Measurements from ENCODE around the gene HDAC9.

HDAC9 gene

DNA sequence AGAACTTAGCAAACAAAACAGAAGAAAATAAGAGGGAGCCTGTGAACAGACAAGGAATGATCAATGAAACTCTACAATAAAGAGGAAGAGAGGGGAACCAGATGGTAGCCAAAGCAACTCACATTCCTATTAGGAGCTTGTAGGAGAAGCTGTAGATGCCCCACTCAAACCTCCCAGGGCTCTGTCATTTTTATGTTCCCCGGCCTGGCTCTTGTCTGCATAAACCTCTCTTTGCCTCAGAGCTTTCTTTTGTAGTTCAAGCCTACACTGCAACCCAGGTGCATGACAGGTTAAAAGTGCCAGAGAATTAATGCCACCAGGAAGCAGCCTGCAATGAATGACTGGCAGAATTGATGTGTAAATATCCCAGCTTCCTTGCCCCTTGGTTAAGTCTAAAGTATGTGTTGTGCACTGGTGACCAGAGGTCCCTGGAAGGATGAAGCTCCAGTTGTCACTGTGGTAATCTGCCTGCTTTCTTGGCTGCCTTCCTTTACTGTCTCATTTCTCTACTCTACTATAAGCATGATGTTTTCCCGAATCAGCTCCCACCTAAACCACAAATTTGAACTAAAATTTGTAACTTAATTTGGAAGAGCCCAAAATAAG lies 40.4 kb downstream of the HDAC9 start:
- no peaks in the 10 kb centered on the region for H3K9me2 ChIP-seq (replicated peaks; ENCODE audit: low read depth, low read length)
- H4K20me1 ChIP-seq (ENCODE audit: insufficient read depth, low read length, poor library complexity, severe bottlenecking), result no peaks in the 10 kb centered on the region
- H3K9ac ChIP-seq (ENCODE audit: low read depth, low read length, poor library complexity, severe bottlenecking), result no peak overlapping the region
- no peaks in the 10 kb centered on the region for H3K27me3 ChIP-seq (ENCODE audit: insufficient read depth, low read length, poor library complexity, severe bottlenecking)
- TF ChIP-seq EZH2phosphoT487 (IDR thresholded peaks at IDR 0.05; ENCODE audit: borderline replicate concordance), result no peak
- TF ChIP-seq, protein P1, sequence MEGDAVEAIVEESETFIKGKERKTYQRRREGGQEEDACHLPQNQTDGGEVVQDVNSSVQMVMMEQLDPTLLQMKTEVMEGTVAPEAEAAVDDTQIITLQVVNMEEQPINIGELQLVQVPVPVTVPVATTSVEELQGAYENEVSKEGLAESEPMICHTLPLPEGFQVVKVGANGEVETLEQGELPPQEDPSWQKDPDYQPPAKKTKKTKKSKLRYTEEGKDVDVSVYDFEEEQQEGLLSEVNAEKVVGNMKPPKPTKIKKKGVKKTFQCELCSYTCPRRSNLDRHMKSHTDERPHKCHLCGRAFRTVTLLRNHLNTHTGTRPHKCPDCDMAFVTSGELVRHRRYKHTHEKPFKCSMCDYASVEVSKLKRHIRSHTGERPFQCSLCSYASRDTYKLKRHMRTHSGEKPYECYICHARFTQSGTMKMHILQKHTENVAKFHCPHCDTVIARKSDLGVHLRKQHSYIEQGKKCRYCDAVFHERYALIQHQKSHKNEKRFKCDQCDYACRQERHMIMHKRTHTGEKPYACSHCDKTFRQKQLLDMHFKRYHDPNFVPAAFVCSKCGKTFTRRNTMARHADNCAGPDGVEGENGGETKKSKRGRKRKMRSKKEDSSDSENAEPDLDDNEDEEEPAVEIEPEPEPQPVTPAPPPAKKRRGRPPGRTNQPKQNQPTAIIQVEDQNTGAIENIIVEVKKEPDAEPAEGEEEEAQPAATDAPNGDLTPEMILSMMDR (conservative IDR thresholded peaks at IDR 0.05; ENCODE audit: low read length), result no peak
- H3K79me2 ChIP-seq (ENCODE audit: insufficient read depth, low read length), result peaks cover 15% of the 10 kb centered on the region
- no peaks in the 10 kb centered on the region for H3K36me3 ChIP-seq (ENCODE audit: insufficient read depth, low read length)
- H3F3A ChIP-seq (ENCODE audit: low read depth), result no peaks in the 10 kb centered on the region
- H2AFZ ChIP-seq (ENCODE audit: low read length), result no peak overlapping the region
- peaks cover 12% of the 10 kb centered on the region for H3K4me1 ChIP-seq (ENCODE audit: insufficient read depth, low read length, poor library complexity, severe bottlenecking)
- no peaks in the 10 kb centered on the region for H3K9me3 ChIP-seq (ENCODE audit: insufficient read depth, low read depth, low read length)
- H3K4me3 ChIP-seq (ENCODE audit: low read length, poor library complexity, severe bottlenecking), result no peak overlapping the region
- no peak overlapping the region for H3K4me2 ChIP-seq (ENCODE audit: low read depth, low read length, poor library complexity, severe bottlenecking)

DNA sequence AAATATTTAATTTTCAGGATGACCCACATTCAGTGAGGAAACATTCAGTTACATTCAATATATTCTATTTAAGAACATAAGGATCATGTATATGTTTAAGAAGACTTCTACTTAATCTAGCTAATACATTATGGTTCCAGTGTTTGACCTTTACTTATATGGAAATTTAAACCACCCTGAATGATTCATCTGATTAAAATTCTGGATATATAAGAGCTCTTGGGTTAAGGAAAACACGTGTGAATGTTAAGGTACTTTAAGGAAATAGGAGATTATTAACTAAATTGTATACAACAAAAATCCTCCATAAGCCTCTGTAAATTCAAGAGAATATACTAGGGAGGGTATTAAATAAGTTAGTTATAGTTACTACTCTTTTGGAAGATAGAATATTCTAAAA lies 40.9 kb downstream of the HDAC9 start:
- H3K4me2 ChIP-seq (ENCODE audit: low read depth, low read length, poor library complexity, severe bottlenecking), result no peak overlapping the region
- no peaks in the 10 kb centered on the region for H3K9me3 ChIP-seq (ENCODE audit: insufficient read depth, low read depth, low read length)
- no peaks in the 10 kb centered on the region for H3F3A ChIP-seq (ENCODE audit: low read depth)
- no peaks in the 10 kb centered on the region for H3K9me2 ChIP-seq (replicated peaks; ENCODE audit: low read depth, low read length)
- peaks cover 15% of the 10 kb centered on the region for H3K79me2 ChIP-seq (ENCODE audit: insufficient read depth, low read length)
- TF ChIP-seq, protein P1 (conservative IDR thresholded peaks at IDR 0.05; ENCODE audit: low read length), result no peak
- no peak for TF ChIP-seq EZH2phosphoT487 (IDR thresholded peaks at IDR 0.05; ENCODE audit: borderline replicate concordance)
- H3K36me3 ChIP-seq (ENCODE audit: insufficient read depth, low read length), result no peaks in the 10 kb centered on the region
- peaks cover 12% of the 10 kb centered on the region for H3K4me1 ChIP-seq (ENCODE audit: insufficient read depth, low read length, poor library complexity, severe bottlenecking)
- no peak overlapping the region for H3K4me3 ChIP-seq (ENCODE audit: low read length, poor library complexity, severe bottlenecking)
- no peak overlapping the region for H3K9ac ChIP-seq (ENCODE audit: low read depth, low read length, poor library complexity, severe bottlenecking)
- no peaks in the 10 kb centered on the region for H3K27me3 ChIP-seq (ENCODE audit: insufficient read depth, low read length, poor library complexity, severe bottlenecking)
- H4K20me1 ChIP-seq (ENCODE audit: insufficient read depth, low read length, poor library complexity, severe bottlenecking), result no peaks in the 10 kb centered on the region
- H2AFZ ChIP-seq (ENCODE audit: low read length), result no peak overlapping the region

DNA sequence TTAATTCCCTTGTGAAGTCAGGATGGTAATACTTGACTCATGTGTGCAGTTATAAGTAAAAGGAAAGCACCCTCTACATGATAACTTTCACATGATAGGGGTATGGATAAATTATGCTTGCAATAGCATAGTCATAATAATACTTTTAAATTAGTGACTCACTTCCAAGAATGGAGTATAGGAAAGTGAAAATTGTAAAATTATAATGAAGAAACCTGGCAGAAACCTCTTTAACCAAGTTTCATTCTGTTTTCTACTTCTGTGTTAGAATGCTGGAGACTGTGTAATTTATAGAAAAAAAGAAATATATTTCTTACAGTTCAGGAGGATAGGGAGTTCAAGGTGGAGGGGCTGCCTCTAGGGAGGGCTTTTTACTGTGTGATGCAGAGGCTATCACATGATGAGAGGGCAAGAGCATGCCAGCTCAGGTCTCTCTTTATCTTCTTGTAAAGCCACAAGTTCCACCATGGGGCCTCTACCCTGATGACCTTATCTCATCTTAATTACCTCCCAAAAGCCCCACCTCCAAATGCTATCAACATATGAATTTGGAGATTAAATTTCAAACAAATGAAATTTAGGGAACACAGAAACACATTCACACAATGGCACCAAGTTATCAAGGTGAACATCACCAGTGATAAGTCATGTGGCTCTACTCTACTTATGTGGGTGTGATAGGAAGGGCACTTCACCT lies 43.2 kb downstream of the HDAC9 start:
- Histone ChIP-seq H3K9me2 (replicated peaks; ENCODE audit: low read depth, low read length) (no peaks in the 10 kb centered on the region), H2AFZ (ENCODE audit: low read length) (no peak overlapping the region), H3K4me1 (ENCODE audit: insufficient read depth, low read length, poor library complexity, severe bottlenecking) (peaks cover 20% of the 10 kb centered on the region), H3K9ac (ENCODE audit: low read depth, low read length, poor library complexity, severe bottlenecking) (no peak overlapping the region), H3K4me2 (ENCODE audit: low read depth, low read length, poor library complexity, severe bottlenecking) (peak overlapping the region; percentile 4), H3K4me3 (ENCODE audit: low read length, poor library complexity, severe bottlenecking) (no peak overlapping the region), H4K20me1 (ENCODE audit: insufficient read depth, low read length, poor library complexity, severe bottlenecking) (no peaks in the 10 kb centered on the region), H3K79me2 (ENCODE audit: insufficient read depth, low read length) (peaks cover 15% of the 10 kb centered on the region), H3K27me3 (ENCODE audit: insufficient read depth, low read length, poor library complexity, severe bottlenecking) (no peaks in the 10 kb centered on the region), H3F3A (ENCODE audit: low read depth) (no peaks in the 10 kb centered on the region), H3K36me3 (ENCODE audit: insufficient read depth, low read length) (no peaks in the 10 kb centered on the region), H3K9me3 (ENCODE audit: insufficient read depth, low read depth, low read length) (no peaks in the 10 kb centered on the region)
- no peak for TF ChIP-seq EZH2phosphoT487 (IDR thresholded peaks at IDR 0.05; ENCODE audit: borderline replicate concordance)
- TF ChIP-seq, protein P1 (conservative IDR thresholded peaks at IDR 0.05; ENCODE audit: low read length), result no peak

All from Loucy (cell line).